Measurements from ENCODE around the gene GPR148.

GPR148 gene

GRCh38 chr2:130769343-130769907 lies 40.6 kb downstream of the GPR148 start:
- DNase-seq, result no peak

GRCh38 chr2:130776550-130776949 lies 47.7 kb downstream of the GPR148 start:
- DNase-seq, result no peak

GRCh38 chr2:130778781-130779180 lies 49.9 kb downstream of the GPR148 start:
- DNase-seq, result no peak
